Adrenal gland (tissue), 19 donors: Measurements from ENCODE around the gene CD24. TPM values are rescaled to one million over a fixed set of nuclear protein-coding genes. Genes with fewer than 3 reads are reported as not detected.
"Not testable (repeated sequence)": the region's sequence is repeated elsewhere in the genome, so short reads cannot be mapped to it uniquely, and the experiment has no call there.

ENCODE experiments used
- DNase-seq, 7 donors: peaks; one replicate each; pipeline ENCODE4 v3.0.0-alpha.2; 2019 to 2020
- H3K27ac ChIP-seq, 5 donors: fragments of 200-600 bp; sonication (generic) in 4 of 5; 1 replicate in 3 of 5; 2 replicates in 2 of 5; pipeline versions ENCODE4 v1.5.1 to v1.8.0; 2016 to 2020; ENCODE audit warnings: mild to moderate bottlenecking in 1 of 5
- H3K27me3 ChIP-seq: fragments of 200-600 bp; 2 replicates; pipeline ENCODE4 v1.8.0; 2021
- H3K36me3 ChIP-seq, 2 donors: fragments of 200-600 bp; replicated peaks in 1 of 2; 1 replicate in 1 of 2; 2 replicates in 1 of 2; pipeline versions ENCODE4 v1.5.1 to v1.8.0; 2018 to 2022
- H3K4me1 ChIP-seq, 2 donors: fragments of 200-600 bp; replicated peaks in 1 of 2; 1 replicate in 1 of 2; 2 replicates in 1 of 2; pipeline versions ENCODE4 v1.5.1 to v1.8.0; 2018 to 2021
- H3K4me3 ChIP-seq, 4 donors: fragments of 200-600 bp; sonication (generic) in 3 of 4; one replicate each; pipeline ENCODE4 v1.5.1; 2016 to 2018
- H3K9me3 ChIP-seq, 3 donors: fragments of 200-600 bp; sonication (generic) in 1 of 3; replicated peaks in 1 of 3; 1 replicate in 2 of 3; 2 replicates in 1 of 3; pipeline versions ENCODE4 v1.5.1 to v1.8.0; 2016 to 2021
- CTCF ChIP-seq, 6 experiments: fragments of 450-650 bp in 4 of 6; fragments of 200-600 bp in 2 of 6; sonication (generic) in 1 of 6; IDR thresholded peaks; 1 replicate in 5 of 6; 2 replicates in 1 of 6; pipeline versions ENCODE4 v1.5.1 to v1.8.0; 2016 to 2021; ENCODE audit warnings: antibody characterized with exemption in 6 of 6, mild to moderate bottlenecking in 2 of 6, moderate library complexity in 1 of 6
- POLR2A ChIP-seq, 2 donors: fragments of 450-650 bp; IDR thresholded peaks; one replicate each; pipeline ENCODE4 v1.6.1; 2017; ENCODE audit warnings: antibody characterized with exemption in 2 of 2, mild to moderate bottlenecking in 2 of 2, moderate library complexity in 1 of 2
- WGBS, 4 donors: extraction: QIAGEN DNeasy Blood & Tissue Kit in 2 of 4; methylation state at CpG; one replicate each; pipeline versions ENCODE4 v1.1.5 to v1.1.7; 2013 to 2017; 5-methylcytosine and 5-hydroxymethylcytosine counted together
- intact Hi-C, 2 donors: fragments of 100-400 bp; cut with DNase I; formaldehyde crosslinking; loops; one replicate each; pipeline versions ENCODE4 v1.14.1 to v1.15.0; 2022 to 2023
- long read RNA-seq, 10 donors: library from polyadenylated mRNA in 3 of 10; unstranded in 2 of 10; stranded (forward) in 1 of 10; transcript quantifications; one replicate each; pipeline ENCODE4 v2.0.0 and lab custom pipeline, GENCODE V29; 2021 to 2026
- polyA plus RNA-seq, 3 donors: library from polyadenylated mRNA; stranded (reverse); fragments of 200-250 nt in 2 of 3; fragments of 350-450 nt in 1 of 3; fragmentation: Illumina TruSeq in 1 of 3; extraction: RNeasy Lipid Tissue Mini Kit (QIAGEN cat#74804) in 1 of 3; gene quantifications; one replicate each; pipeline ENCODE4 v1.2.3, GENCODE V29; 2013 to 2014
- total RNA-seq, 9 donors: library from RNA; depleted of rRNA in 4 of 9; stranded (reverse); fragments of >200 nt in 4 of 9; fragments of 120-200 nt in 1 of 9; fragmentation: NEBNext Ultra II Directional in 1 of 9; extraction: Animal tissue kit (Norgen Biotek cat#: 25700) in 1 of 9; gene quantifications; one replicate each; pipeline versions ENCODE4 v1.1.0 to v1.2.4, GENCODE V29; 2013 to 2023
- donor health status: healthy with polysubstance abuse.
- donor health status: Bipolar disorder and iron deficiency.
- donor health status: DM: yes; HTN: yes; CAD: no.
- donor health status: DM: no; HTN: no; CAD: no.
- donor health status: DM: no; HTN: no; CAD: no.
- donor health status: DM: yes; HTN: yes; CAD: no.

Gene CD24
- total RNA-seq (10 to 100 TPM in 4 of 9 donors, 1 to 10 TPM in 3, under 1 TPM in 1, not detected in 1; 0.97 to 57.5 (median 13.8) TPM), polyA plus RNA-seq (10 to 100 TPM in 2 of 3 donors, 1 to 10 TPM in 1; 8.5 to 47.0 (median 40.4) TPM)
- long read RNA-seq, donor 1: 0 reads
- long read RNA-seq, donor 2: 0 reads
- long read RNA-seq, donor 3, transcript CD24-201 (2 exons, 2,180 nt): major isoform, 6 of 6 reads
- long read RNA-seq, donor 3, partial matches to known transcripts: 0 of 6 reads
- long read RNA-seq, donor 3, other reads (novel, unspliced or antisense): 0 of 6 reads
- long read RNA-seq, donor 4: 0 reads
- long read RNA-seq, donor 5: 0 reads
- long read RNA-seq, donor 6, transcript CD24-201 (2 exons, 2,180 nt): major isoform, 54 of 57 reads
- long read RNA-seq, donor 6, partial matches to known transcripts: 1 of 57 reads
- long read RNA-seq, donor 6, other reads (novel, unspliced or antisense): 0 of 57 reads
- long read RNA-seq, donor 7, partial matches to known transcripts: 0 of 1 reads
- long read RNA-seq, donor 7, other reads (novel, unspliced or antisense): 0 of 1 reads
- long read RNA-seq, donor 8, partial matches to known transcripts: 0 of 4 reads
- long read RNA-seq, donor 8, other reads (novel, unspliced or antisense): 0 of 4 reads
- long read RNA-seq, donor 9: 0 reads
- long read RNA-seq, donor 10, transcript CD24-201 (2 exons, 2,180 nt): major isoform, 5 of 6 reads
- long read RNA-seq, donor 10, partial matches to known transcripts: 0 of 6 reads
- long read RNA-seq, donor 10, other reads (novel, unspliced or antisense): 0 of 6 reads

GRCh38 chr6:106974336-106974998 is at the start of gene CD24:
Gene CD24, minus strand, starts transcription at chr6:106974729. Its CDS starts 83 bp downstream, at chr6:106974646.
- Histone ChIP-seq H3K27me3 (peaks cover 38% of the 10 kb centered on the region), H3K9me3 (no peaks in the 10 kb centered on the region), H3K4me1 (peaks cover 0 to 14% of the 10 kb centered on the region in 2 donors), H3K36me3 (no peaks in the 10 kb centered on the region), H3K27ac (peak within 1 kb of the TSS in 1 of 5 donors; percentile 57), H3K4me3 (peak within 1 kb of the TSS in 2 of 4 donors; percentile 34 to 62)
- WGBS, 4 donors: 1 to 3% (median 2%) methylated on average over 6 to 70 of the region's 73 CpGs
- intact Hi-C loops: loop anchor here (10.0 kb wide), 2 partner anchors 370 to 620 kb away; no protein-coding TSS in a partner anchor
- TF ChIP-seq POLR2A (IDR thresholded peaks at IDR 0.05): peak in 1 of 2 donors; percentile 50
- no peak for TF ChIP-seq CTCF (IDR thresholded peaks at IDR 0.05)
- peak in 2 of 7 donors; percentile 20 to 81 for DNase-seq

GRCh38 chr6:107021446-107022185 is 47.1 kb upstream of the CD24 start:
- Histone ChIP-seq H3K9me3 (no peaks in the 10 kb centered on the region), H3K4me1 (peaks cover 14 to 16% of the 10 kb centered on the region in 2 donors), H3K27ac (peak overlapping the region in 3 of 5 donors; percentile 36 to 64 (median 58)), H3K27me3 (no peaks in the 10 kb centered on the region), H3K36me3 (no peaks in the 10 kb centered on the region), H3K4me3 (no peak overlapping the region)
- intact Hi-C loops: no loop called here
- WGBS, 4 donors: 21 to 50% (median 36%) methylated on average over 1 of the region's 1 CpG
- no peak for DNase-seq
- TF ChIP-seq POLR2A (IDR thresholded peaks at IDR 0.05): no peak
- no peak for TF ChIP-seq CTCF (IDR thresholded peaks at IDR 0.05)

- 32 to 46% (median 41%) methylated on average over 4 of the region's 4 CpGs for WGBS, 4 donors
- H3K4me3 ChIP-seq: no peak overlapping the region
- H3K36me3 ChIP-seq: no peaks in the 10 kb centered on the region
- intact Hi-C loops: no loop called here
- H3K27ac ChIP-seq: peak overlapping the region in 3 of 5 donors; percentile 43 to 68 (median 64)
- no peak for TF ChIP-seq POLR2A (IDR thresholded peaks at IDR 0.05)
- TF ChIP-seq CTCF (IDR thresholded peaks at IDR 0.05): no peak
- H3K27me3 ChIP-seq: no peaks in the 10 kb centered on the region
- H3K4me1 ChIP-seq: peaks cover 14 to 16% of the 10 kb centered on the region in 2 donors
- peak in 6 of 7 donors; percentile 37 to 73 (median 48) for DNase-seq
- H3K9me3 ChIP-seq: no peaks in the 10 kb centered on the region
These were observed 45.7 kb upstream of the CD24 start for GRCh38 chr6:107020239-107020638.

GRCh38 chr6:107019628-107020027 is 45.1 kb upstream of the CD24 start:
- peak overlapping the region in 1 of 5 donors; percentile 68 for H3K27ac ChIP-seq
- H3K4me1 ChIP-seq: peaks cover 14 to 16% of the 10 kb centered on the region in 2 donors
- H3K4me3 ChIP-seq, H3K27me3 ChIP-seq, H3K9me3 ChIP-seq, H3K36me3 ChIP-seq, DNase-seq, intact Hi-C loops: not testable (repeated sequence)
- WGBS, 4 donors: 61 to 73% (median 63%) methylated on average over 8 of the region's 8 CpGs
